GM18505 (cell line): Measurements from ENCODE around the gene NEK8.
A peak's percentile ranks its signal among the peaks of the same experiment; 100 is the strongest.
"Not testable (repeated sequence)": the region's sequence is repeated elsewhere in the genome, so short reads cannot be mapped to it uniquely, and the experiment has no call there.

ENCODE experiments used
- ATAC-seq: cut with Tn5 transposase; IDR thresholded peaks from one replicate; pipeline ENCODE4 v1.9.1; 2021; ENCODE audit not compliant: unreplicated experiment
- POLR2A ChIP-seq: IDR thresholded peaks from 4 replicates; pipeline ENCODE4 v1.6.1; 2011; ENCODE audit warnings: borderline replicate concordance; ENCODE audit not compliant: insufficient read depth, insufficient read length; ENCODE audit errors: extremely low read depth

Gene NEK8

GRCh38 chr17:28725660-28726225, 2.8 kb upstream of the NEK8 start:
- peak; percentile 1 for ATAC-seq
- TF ChIP-seq POLR2A: peak; percentile 67

GRCh38 chr17:28726226-28726626, 2.4 kb upstream of the NEK8 start, which contains the start of gene TLCD1:
TSS of gene TLCD1 (minus strand) at chr17:28726233. CDS start at chr17:28726097, 136 bp downstream.
- TF ChIP-seq POLR2A: no peak
- ATAC-seq: peak; percentile 12

- TF ChIP-seq POLR2A: peak; percentile 43
- ATAC-seq: peak; percentile 40
Measured at GRCh38 chr17:28726627-28727491, 1.7 kb upstream of the NEK8 start.

GRCh38 chr17:28729950-28730330, 1.4 kb downstream of the NEK8 start:
- ATAC-seq: no peak
- TF ChIP-seq POLR2A: no peak

- no peak for ATAC-seq
- TF ChIP-seq POLR2A: no peak
Measured at GRCh38 chr17:28733346-28733745, 4.8 kb downstream of the NEK8 start.

GRCh38 chr17:28734712-28735241, 6.2 kb downstream of the NEK8 start:
- ATAC-seq: no peak
- TF ChIP-seq POLR2A: no peak

GRCh38 chr17:28735242-28735722, 6.7 kb downstream of the NEK8 start:
- TF ChIP-seq POLR2A: no peak
- no peak for ATAC-seq

- ATAC-seq: not testable (repeated sequence)
Measured at GRCh38 chr17:28735913-28736769, 7.6 kb downstream of the NEK8 start.

GRCh38 chr17:28737316-28737715, 8.7 kb downstream of the NEK8 start:
- ATAC-seq: no peak
- no peak for TF ChIP-seq POLR2A

GRCh38 chr17:28737770-28738679, 9.4 kb downstream of the NEK8 start:
- TF ChIP-seq POLR2A: peak; percentile 87
- ATAC-seq: peak; percentile 63

- ATAC-seq: no peak
- no peak for TF ChIP-seq POLR2A
Measured at GRCh38 chr17:28738680-28739384, 10.2 kb downstream of the NEK8 start.
